ENCODE data around the gene KIAA1614.
"Not testable (repeated sequence)": the region's sequence is repeated elsewhere in the genome, so short reads cannot be mapped to it uniquely, and the experiment has no call there.

Gene KIAA1614

GRCh38 chr1:180966744-180967536, 54.2 kb downstream of the KIAA1614 start:
- no peak for DNase-seq

GRCh38 chr1:180967558-180967957, 54.9 kb downstream of the KIAA1614 start:
- DNase-seq, result no peak

- not testable (repeated sequence) for DNase-seq
Measured at GRCh38 chr1:180968834-180969233, 56.1 kb downstream of the KIAA1614 start.

- no peak for DNase-seq
Measured at GRCh38 chr1:180969434-180969833, 56.7 kb downstream of the KIAA1614 start.

GRCh38 chr1:180970333-180971079, 57.8 kb downstream of the KIAA1614 start:
- no peak for DNase-seq

GRCh38 chr1:180971273-180971997, 58.7 kb downstream of the KIAA1614 start:
- no peak for DNase-seq

- DNase-seq, result no peak
Measured at GRCh38 chr1:180973369-180973768, 60.7 kb downstream of the KIAA1614 start.

- DNase-seq, result no peak
Measured at GRCh38 chr1:180974236-180974635, 61.5 kb downstream of the KIAA1614 start.

GRCh38 chr1:180975551-180975950, 62.9 kb downstream of the KIAA1614 start:
- no peak for DNase-seq

- no peak for DNase-seq
Measured at GRCh38 chr1:180976191-180976590, 63.5 kb downstream of the KIAA1614 start.

- DNase-seq, result no peak
Measured at GRCh38 chr1:180976732-180977357, 64.1 kb downstream of the KIAA1614 start.

- peak; percentile 47 for DNase-seq
Measured at GRCh38 chr1:180981596-180982387, 69.1 kb downstream of the KIAA1614 start.

- DNase-seq, result no peak
Measured at GRCh38 chr1:180982422-180982821, 69.7 kb downstream of the KIAA1614 start.

GRCh38 chr1:180988253-180988752, 75.6 kb downstream of the KIAA1614 start:
- DNase-seq, result no peak

GRCh38 chr1:180994262-180994661, 81.6 kb downstream of the KIAA1614 start:
- no peak for DNase-seq

GRCh38 chr1:180997843-180998504, 85.3 kb downstream of the KIAA1614 start:
- DNase-seq, result no peak

All from CD4-positive, alpha-beta T cell treated with Interleukin-6 for 4 hours (primary cell).